Measurements from ENCODE around the gene SCGB3A1. TPM values are rescaled to one million over a fixed set of nuclear protein-coding genes. Genes with fewer than 3 reads are reported as not detected.

Gene SCGB3A1
- polyA plus RNA-seq, 2 of the 4 experiments (the other 2 are of a cell fraction): not detected

GRCh38 chr5:180568914-180569313, 22.4 kb downstream of the SCGB3A1 start:
- POLR2A ChIA-PET: no interaction called here
- Histone ChIP-seq H3K9me3 (no peaks in the 10 kb centered on the region), H3K4me2 (no peak overlapping the region), H3K4me3 (no peak overlapping the region), H3K4me1 (no peaks in the 10 kb centered on the region), H3K27ac (no peak overlapping the region)
- 84% methylated on average over 8 of the region's 8 CpGs for WGBS (ENCODE audit: missing lambda C conversion rate)
- FAIRE-seq (no peak), DNase-seq (ENCODE audit: low read depth in 1 of 2, low spot score in 1 of 2) (no peak), ATAC-seq (no peak)
- no peak for TF ChIP-seq ATOH8 (CRISPR knock-in tag; IDR thresholded peaks at IDR 0.05; ENCODE audit: low read depth)
- no peak for TF ChIP-seq CHD4 (IDR thresholded peaks at IDR 0.05; ENCODE audit: borderline replicate concordance)
- CTCF ChIA-PET: interaction anchor here (0.8 to 1.5 kb wide), 3 partner anchors 27 to 50 kb away, joined by 3 to 4 read pairs (median 4); no protein-coding TSS in a partner anchor

- no peaks in the 10 kb centered on the region for H3K4me1 ChIP-seq
- no peak for DNase-seq (ENCODE audit: low read depth in 1 of 2, low spot score in 1 of 2)
- H3K27ac ChIP-seq: no peak overlapping the region
- no peak overlapping the region for H3K4me2 ChIP-seq
- H3K4me3 ChIP-seq: no peak overlapping the region
- H3K9me3 ChIP-seq: no peaks in the 10 kb centered on the region
- TF ChIP-seq ZSCAN20 (CRISPR knock-in tag; IDR thresholded peaks at IDR 0.05): no peak
- TF ChIP-seq, protein P1, sequence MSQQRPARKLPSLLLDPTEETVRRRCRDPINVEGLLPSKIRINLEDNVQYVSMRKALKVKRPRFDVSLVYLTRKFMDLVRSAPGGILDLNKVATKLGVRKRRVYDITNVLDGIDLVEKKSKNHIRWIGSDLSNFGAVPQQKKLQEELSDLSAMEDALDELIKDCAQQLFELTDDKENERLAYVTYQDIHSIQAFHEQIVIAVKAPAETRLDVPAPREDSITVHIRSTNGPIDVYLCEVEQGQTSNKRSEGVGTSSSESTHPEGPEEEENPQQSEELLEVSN (IDR thresholded peaks at IDR 0.05; ENCODE audit: borderline replicate concordance, low read depth): no peak
- TF ChIP-seq, protein P2, sequence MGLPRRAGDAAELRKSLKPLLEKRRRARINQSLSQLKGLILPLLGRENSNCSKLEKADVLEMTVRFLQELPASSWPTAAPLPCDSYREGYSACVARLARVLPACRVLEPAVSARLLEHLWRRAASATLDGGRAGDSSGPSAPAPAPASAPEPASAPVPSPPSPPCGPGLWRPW (IDR thresholded peaks at IDR 0.05): no peak
- TF ChIP-seq FOSL2 (IDR thresholded peaks at IDR 0.05): no peak
- TF ChIP-seq FOSL2 (CRISPR knock-in tag; IDR thresholded peaks at IDR 0.05): no peak
- no peak for TF ChIP-seq CHD2 (IDR thresholded peaks at IDR 0.05; ENCODE audit: low read length, partially characterized antibody)
- no peak for TF ChIP-seq TP53 (CRISPR knock-in tag; IDR thresholded peaks at IDR 0.05)
- no peak for TF ChIP-seq CTCF (IDR thresholded peaks at IDR 0.05)
- TF ChIP-seq, protein P3, sequence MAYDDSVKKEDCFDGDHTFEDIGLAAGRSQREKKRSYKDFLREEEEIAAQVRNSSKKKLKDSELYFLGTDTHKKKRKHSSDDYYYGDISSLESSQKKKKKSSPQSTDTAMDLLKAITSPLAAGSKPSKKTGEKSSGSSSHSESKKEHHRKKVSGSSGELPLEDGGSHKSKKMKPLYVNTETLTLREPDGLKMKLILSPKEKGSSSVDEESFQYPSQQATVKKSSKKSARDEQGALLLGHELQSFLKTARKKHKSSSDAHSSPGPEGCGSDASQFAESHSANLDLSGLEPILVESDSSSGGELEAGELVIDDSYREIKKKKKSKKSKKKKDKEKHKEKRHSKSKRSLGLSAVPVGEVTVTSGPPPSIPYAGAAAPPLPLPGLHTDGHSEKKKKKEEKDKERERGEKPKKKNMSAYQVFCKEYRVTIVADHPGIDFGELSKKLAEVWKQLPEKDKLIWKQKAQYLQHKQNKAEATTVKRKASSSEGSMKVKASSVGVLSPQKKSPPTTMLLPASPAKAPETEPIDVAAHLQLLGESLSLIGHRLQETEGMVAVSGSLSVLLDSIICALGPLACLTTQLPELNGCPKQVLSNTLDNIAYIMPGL (CRISPR knock-in tag; IDR thresholded peaks at IDR 0.05; ENCODE audit: borderline replicate concordance): no peak
- no peak for TF ChIP-seq HOXB5 (CRISPR knock-in tag; IDR thresholded peaks at IDR 0.05)
- TF ChIP-seq, protein P4, sequence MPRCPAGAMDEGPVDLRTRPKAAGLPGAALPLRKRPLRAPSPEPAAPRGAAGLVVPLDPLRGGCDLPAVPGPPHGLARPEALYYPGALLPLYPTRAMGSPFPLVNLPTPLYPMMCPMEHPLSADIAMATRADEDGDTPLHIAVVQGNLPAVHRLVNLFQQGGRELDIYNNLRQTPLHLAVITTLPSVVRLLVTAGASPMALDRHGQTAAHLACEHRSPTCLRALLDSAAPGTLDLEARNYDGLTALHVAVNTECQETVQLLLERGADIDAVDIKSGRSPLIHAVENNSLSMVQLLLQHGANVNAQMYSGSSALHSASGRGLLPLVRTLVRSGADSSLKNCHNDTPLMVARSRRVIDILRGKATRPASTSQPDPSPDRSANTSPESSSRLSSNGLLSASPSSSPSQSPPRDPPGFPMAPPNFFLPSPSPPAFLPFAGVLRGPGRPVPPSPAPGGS (IDR thresholded peaks at IDR 0.05): no peak
- no peak for TF ChIP-seq RFX5 (IDR thresholded peaks at IDR 0.05)
- TF ChIP-seq FOXS1 (CRISPR knock-in tag; IDR thresholded peaks at IDR 0.05): no peak
- no peak for TF ChIP-seq NPAS2 (CRISPR knock-in tag; IDR thresholded peaks at IDR 0.05; ENCODE audit: borderline replicate concordance)
- no peak for TF ChIP-seq ZC3H11A (IDR thresholded peaks at IDR 0.05)
- TF ChIP-seq RNF2 (IDR thresholded peaks at IDR 0.05; ENCODE audit: borderline replicate concordance, low read depth): no peak
- TF ChIP-seq, protein P5, sequence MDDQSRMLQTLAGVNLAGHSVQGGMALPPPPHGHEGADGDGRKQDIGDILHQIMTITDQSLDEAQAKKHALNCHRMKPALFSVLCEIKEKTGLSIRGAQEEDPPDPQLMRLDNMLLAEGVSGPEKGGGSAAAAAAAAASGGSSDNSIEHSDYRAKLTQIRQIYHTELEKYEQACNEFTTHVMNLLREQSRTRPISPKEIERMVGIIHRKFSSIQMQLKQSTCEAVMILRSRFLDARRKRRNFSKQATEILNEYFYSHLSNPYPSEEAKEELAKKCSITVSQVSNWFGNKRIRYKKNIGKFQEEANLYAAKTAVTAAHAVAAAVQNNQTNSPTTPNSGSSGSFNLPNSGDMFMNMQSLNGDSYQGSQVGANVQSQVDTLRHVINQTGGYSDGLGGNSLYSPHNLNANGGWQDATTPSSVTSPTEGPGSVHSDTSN (IDR thresholded peaks at IDR 0.05): no peak
- no peak for TF ChIP-seq TFCP2L1 (CRISPR knock-in tag; IDR thresholded peaks at IDR 0.05)
- ChIA-PET CTCF (no interaction called here), POLR2A (no interaction called here)
- no peak for ATAC-seq
- FAIRE-seq: no peak
- 96% methylated on average over 3 of the region's 3 CpGs for WGBS (ENCODE audit: missing lambda C conversion rate)
Observed at GRCh38 chr5:180563994-180564393, 27.3 kb downstream of the SCGB3A1 start.
